SKM-1 treated with dmso at 0.1 percent for 144 hours (cell line): ENCODE measurements around the gene CCM2L.
"Not testable (repeated sequence)": the region's sequence is repeated elsewhere in the genome, so short reads cannot be mapped to it uniquely, and the experiment has no call there.

Experiments used
- DNase-seq: peaks from one replicate; lab custom pipeline; 2025; ENCODE audit not compliant: unreplicated experiment; lab: John Stamatoyannopoulos, UW

CCM2L gene

GRCh38 chr20:32028647-32029372, 18.6 kb downstream of the CCM2L start:
- no peak for DNase-seq

- no peak for DNase-seq
Observed at GRCh38 chr20:32029561-32029960, 19.3 kb downstream of the CCM2L start.

- peak; percentile 53 for DNase-seq
Observed at GRCh38 chr20:32031007-32031958, 21.0 kb downstream of the CCM2L start.

GRCh38 chr20:32033316-32033715, 23.1 kb downstream of the CCM2L start:
- DNase-seq: no peak

- not testable (repeated sequence) for DNase-seq
Observed at GRCh38 chr20:32033721-32034120, 23.5 kb downstream of the CCM2L start.

GRCh38 chr20:32034581-32035425, 24.6 kb downstream of the CCM2L start:
- peak; percentile 77 for DNase-seq

GRCh38 chr20:32035426-32035779, 25.2 kb downstream of the CCM2L start:
- no peak for DNase-seq

GRCh38 chr20:32036252-32036651, 26.0 kb downstream of the CCM2L start:
- DNase-seq: no peak

- no peak for DNase-seq
Observed at GRCh38 chr20:32036716-32037485, 26.7 kb downstream of the CCM2L start.

GRCh38 chr20:32037929-32038328, 27.7 kb downstream of the CCM2L start:
- peak; percentile 16 for DNase-seq

- peak; percentile 91 for DNase-seq
Observed at GRCh38 chr20:32040142-32040953, 30.1 kb downstream of the CCM2L start.

- DNase-seq: no peak
Observed at GRCh38 chr20:32045999-32046398, 35.8 kb downstream of the CCM2L start.

- no peak for DNase-seq
Observed at GRCh38 chr20:32050324-32050841, 40.1 kb downstream of the CCM2L start.

GRCh38 chr20:32050851-32051556, 40.8 kb downstream of the CCM2L start:
- peak; percentile 74 for DNase-seq

GRCh38 chr20:32051720-32052089, 41.5 kb downstream of the CCM2L start:
- no peak for DNase-seq

GRCh38 chr20:32052090-32052777, 42.0 kb downstream of the CCM2L start, which contains the start of gene HCK:
TSS of gene HCK (plus strand) at chr20:32052242.
- DNase-seq: peak; percentile 48

- peak; percentile 62 for DNase-seq
Observed at GRCh38 chr20:32052778-32053362, 42.6 kb downstream of the CCM2L start.

GRCh38 chr20:32053648-32054047, 43.4 kb downstream of the CCM2L start:
- no peak for DNase-seq
